Endodermal cell (in vitro differentiated cells): Measurements from ENCODE around the gene S100A12. TPM values are rescaled to one million over a fixed set of nuclear protein-coding genes. Genes with fewer than 3 reads are reported as not detected.

Experiments used
- DNase-seq: peaks from one replicate; pipeline ENCODE4 v3.0.0-alpha.2; 2017
- H3K27ac ChIP-seq: 2 replicates; pipeline ENCODE4 v1.5.1; 2013; ENCODE audit warnings: mild to moderate bottlenecking, low read depth, low read length, moderate library complexity
- H3K27me3 ChIP-seq: 2 replicates; pipeline ENCODE4 v1.6.1; 2013; ENCODE audit warnings: mild to moderate bottlenecking, low read length, moderate library complexity; ENCODE audit not compliant: insufficient read depth, control insufficient read depth, poor library complexity, severe bottlenecking
- H3K36me3 ChIP-seq: 2 replicates; pipeline ENCODE4 v1.7.0; 2013; ENCODE audit warnings: mild to moderate bottlenecking, low read length, moderate library complexity; ENCODE audit not compliant: control insufficient read depth, insufficient read depth
- H3K4me1 ChIP-seq: one replicate; pipeline ENCODE4 v1.7.0; 2013; ENCODE audit warnings: low read length; ENCODE audit not compliant: control insufficient read depth, insufficient read depth
- H3K4me3 ChIP-seq: 2 replicates; pipeline ENCODE4 v1.5.1; 2013; ENCODE audit warnings: mild to moderate bottlenecking, low read length, moderate library complexity
- H3K9ac ChIP-seq: 2 replicates; pipeline ENCODE4 v1.6.1; 2013; ENCODE audit warnings: mild to moderate bottlenecking, low read length, moderate library complexity; ENCODE audit not compliant: poor library complexity, severe bottlenecking; ENCODE audit errors: extremely low read depth
- H3K9me3 ChIP-seq: 2 replicates; pipeline ENCODE4 v1.6.1; 2013; ENCODE audit warnings: mild to moderate bottlenecking, low read length, moderate library complexity; ENCODE audit not compliant: control insufficient read depth
- H3K27ac Mint-ChIP-seq: 2 replicates; pipeline ENCODE4 v1.8.0; 2020; ENCODE audit warnings: mixed read lengths
- H3K27me3 Mint-ChIP-seq: 2 replicates; pipeline ENCODE4 v1.8.0; 2021; ENCODE audit warnings: mild to moderate bottlenecking, mixed read lengths; ENCODE audit not compliant: insufficient read depth
- H3K36me3 Mint-ChIP-seq: 2 replicates; pipeline ENCODE4 v1.8.0; 2020; ENCODE audit warnings: low read depth, mixed read lengths
- H3K4me1 Mint-ChIP-seq: 2 replicates; pipeline ENCODE4 v1.8.0; 2020; ENCODE audit warnings: mixed read lengths
- H3K4me3 Mint-ChIP-seq: 2 replicates; pipeline ENCODE4 v1.8.0; 2020; ENCODE audit warnings: mild to moderate bottlenecking, moderate library complexity, mixed read lengths
- H3K9me3 Mint-ChIP-seq: 2 replicates; pipeline ENCODE4 v1.8.0; 2020; ENCODE audit warnings: mild to moderate bottlenecking, mixed read lengths
- CTCF ChIP-seq: fragments of 200-600 bp; sonication (generic); conservative IDR thresholded peaks from 2 replicates; pipeline ENCODE4 v1.5.0; 2021; ENCODE audit warnings: antibody characterized with exemption, mild to moderate bottlenecking
- WGBS, 2 experiments: methylation state at CpG; one replicate each; pipeline versions ENCODE4 v1.1.5 to v1.1.7; 2013; ENCODE audit warnings: missing lambda C conversion rate in 2 of 2, mixed read lengths in 1 of 2; ENCODE audit not compliant: insufficient coverage in 1 of 2, insufficient read length in 1 of 2; 5-methylcytosine and 5-hydroxymethylcytosine counted together
- total RNA-seq, 2 donors: library from RNA; stranded (reverse); fragmentation: NEBNext Ultra II Directional in 1 of 2; extraction: Animal tissue kit (Norgen Biotek cat#: 25700) in 1 of 2; gene quantifications; 2 replicates in 1 of 2; 3 replicates in 1 of 2; pipeline ENCODE4 v1.2.1, GENCODE V29; 2021

Gene S100A12
- total RNA-seq, 2 donors from 2014 or later, result not detected

GRCh38 chr1:153337980-153338853 lies 37.2 kb downstream of the S100A12 start:
- Histone ChIP-seq H3K9me3 (no peaks in the 10 kb centered on the region), H3K27ac (no peak overlapping the region), H3K27me3 (peaks cover 3% of the 10 kb centered on the region), H3K36me3 (no peaks in the 10 kb centered on the region), H3K9ac (no peak overlapping the region), H3K4me3 (no peak overlapping the region), H3K4me1 (peaks cover 11% of the 10 kb centered on the region)
- H3K4me1 Mint-ChIP-seq, result peaks cover 16% of the 10 kb centered on the region
- 82 to 84% methylated on average over 5 to 8 of the region's 8 CpGs for WGBS, 2 experiments
- TF ChIP-seq CTCF, result no peak
- H3K9me3 Mint-ChIP-seq, result no peaks in the 10 kb centered on the region
- H3K36me3 Mint-ChIP-seq, result no peaks in the 10 kb centered on the region
- no peak overlapping the region for H3K27ac Mint-ChIP-seq
- peaks cover 10% of the 10 kb centered on the region for H3K27me3 Mint-ChIP-seq
- no peak for DNase-seq
- H3K4me3 Mint-ChIP-seq, result no peak overlapping the region

GRCh38 chr1:153336650-153337049 lies 38.8 kb downstream of the S100A12 start:
- TF ChIP-seq CTCF, result no peak
- H3K4me1 Mint-ChIP-seq, result peaks cover under 1% of the 10 kb centered on the region
- H3K9me3 Mint-ChIP-seq, result no peaks in the 10 kb centered on the region
- no peak overlapping the region for H3K4me3 Mint-ChIP-seq
- no peak for DNase-seq
- H3K4me3 ChIP-seq, result no peak overlapping the region
- H3K36me3 ChIP-seq, result no peaks in the 10 kb centered on the region
- no peaks in the 10 kb centered on the region for H3K36me3 Mint-ChIP-seq
- no peak overlapping the region for H3K27ac Mint-ChIP-seq
- no peak overlapping the region for H3K27ac ChIP-seq
- no peak overlapping the region for H3K9ac ChIP-seq
- H3K4me1 ChIP-seq, result peaks cover 3% of the 10 kb centered on the region
- peaks cover 3% of the 10 kb centered on the region for H3K27me3 ChIP-seq
- H3K27me3 Mint-ChIP-seq, result peaks cover 13% of the 10 kb centered on the region
- H3K9me3 ChIP-seq, result no peaks in the 10 kb centered on the region

GRCh38 chr1:153333902-153334301 lies 41.5 kb downstream of the S100A12 start:
- TF ChIP-seq CTCF, result no peak
- Histone ChIP-seq H3K36me3 (no peaks in the 10 kb centered on the region), H3K4me1 (no peaks in the 10 kb centered on the region), H3K9me3 (no peaks in the 10 kb centered on the region), H3K9ac (no peak overlapping the region), H3K27me3 (peaks cover 3% of the 10 kb centered on the region), H3K4me3 (no peak overlapping the region), H3K27ac (no peak overlapping the region)
- WGBS, 2 experiments, result 69% methylated on average over 1 of the region's 1 CpG; no CpG with 5 or more reads in 1 of the 2 experiments
- Mint-ChIP-seq H3K27me3 (peaks cover 14% of the 10 kb centered on the region), H3K36me3 (no peaks in the 10 kb centered on the region), H3K9me3 (no peaks in the 10 kb centered on the region), H3K4me1 (no peaks in the 10 kb centered on the region), H3K27ac (no peak overlapping the region), H3K4me3 (no peak overlapping the region)
- no peak for DNase-seq
